KMS-11 (cell line): ENCODE measurements around the gene CHD6.

Source experiments
- H2AFZ ChIP-seq: fragments of 200-600 bp; sonication (generic); 2 replicates; pipeline ENCODE4 v1.6.1; 2016; ENCODE audit warnings: antibody characterized with exemption, mixed run types, low read depth
- H3K27ac ChIP-seq: fragments of 200-600 bp; sonication (generic); 2 replicates; pipeline ENCODE4 v1.6.1; 2016; ENCODE audit warnings: mild to moderate bottlenecking, mixed run types
- H3K27me3 ChIP-seq: fragments of 200-600 bp; sonication (generic); 2 replicates; pipeline ENCODE4 v1.6.1; 2017; ENCODE audit warnings: mild to moderate bottlenecking, low read depth, mixed run types, moderate library complexity; ENCODE audit not compliant: insufficient read depth
- H3K36me3 ChIP-seq: fragments of 200-600 bp; sonication (generic); 2 replicates; pipeline ENCODE4 v1.6.1; 2017; ENCODE audit warnings: mild to moderate bottlenecking, mixed run types; ENCODE audit not compliant: insufficient read depth
- H3K4me1 ChIP-seq: fragments of 200-600 bp; sonication (generic); 2 replicates; pipeline ENCODE4 v1.6.1; 2016; ENCODE audit warnings: mild to moderate bottlenecking, low read depth, mixed run types; ENCODE audit not compliant: poor library complexity, severe bottlenecking
- H3K4me2 ChIP-seq: fragments of 200-600 bp; sonication (generic); 2 replicates; pipeline ENCODE4 v1.7.0; 2016; ENCODE audit warnings: mild to moderate bottlenecking, mixed run types
- H3K4me3 ChIP-seq: fragments of 200-600 bp; sonication (generic); IDR thresholded peaks from 2 replicates; pipeline ENCODE4 v1.6.1; 2017; ENCODE audit warnings: low read depth, low read length, mixed read lengths; ENCODE audit not compliant: insufficient read depth
- H3K79me2 ChIP-seq: fragments of 200-600 bp; sonication (generic); 2 replicates; pipeline ENCODE4 v1.6.1; 2016; ENCODE audit warnings: low read depth, mixed run types; ENCODE audit not compliant: insufficient read depth
- H3K9ac ChIP-seq: fragments of 200-600 bp; sonication (generic); 2 replicates; pipeline ENCODE4 v1.6.1; 2016; ENCODE audit warnings: mild to moderate bottlenecking, mixed run types
- H4K20me1 ChIP-seq: fragments of 200-600 bp; sonication (generic); 2 replicates; pipeline ENCODE4 v1.6.1; 2016; ENCODE audit warnings: mild to moderate bottlenecking, mixed run types; ENCODE audit not compliant: insufficient read depth
- CTCF ChIP-seq: fragments of 200-600 bp; sonication (generic); conservative IDR thresholded peaks from 2 replicates; pipeline ENCODE4 v1.6.1; 2017; ENCODE audit warnings: low read depth, mild to moderate bottlenecking, antibody characterized with exemption, low read length, moderate library complexity, mixed read lengths

Gene CHD6

DNA sequence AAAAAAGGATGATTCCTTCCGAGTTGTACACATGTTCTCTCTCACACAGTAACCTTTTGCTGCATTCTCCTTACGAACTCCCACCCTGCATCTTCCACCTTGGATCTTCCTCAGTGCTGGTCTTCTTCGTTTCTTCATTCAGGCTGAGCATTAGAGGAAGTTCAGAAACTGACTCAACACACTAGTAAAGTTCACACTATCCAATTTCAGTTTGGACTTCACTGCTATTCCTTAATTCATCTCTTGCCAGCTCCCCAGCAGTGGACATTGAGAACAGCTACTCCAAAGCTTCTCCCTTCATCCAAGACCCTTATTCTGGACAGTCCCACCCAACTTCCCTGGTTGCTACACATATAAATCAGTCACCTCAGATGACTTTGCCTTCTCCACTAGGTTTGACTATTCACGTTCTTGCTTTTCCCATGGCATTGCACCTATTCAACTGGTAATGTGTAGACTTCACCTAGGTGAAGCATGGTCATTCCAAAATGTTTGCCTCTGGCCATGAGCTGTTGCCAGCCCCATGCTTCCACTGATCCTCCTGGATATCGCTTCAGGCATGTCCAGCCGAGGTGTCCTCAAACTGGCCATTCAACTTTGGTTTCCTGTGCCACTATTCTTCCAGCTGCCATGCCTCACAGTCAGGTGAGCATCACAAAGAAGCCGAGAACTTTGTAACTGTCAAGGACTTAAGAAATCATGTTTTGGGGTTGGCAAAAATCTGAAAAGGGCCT is 147.6 kb downstream of the CHD6 start:
- Histone ChIP-seq H3K27me3 (no peaks in the 10 kb centered on the region), H3K9ac (no peak overlapping the region), H3K79me2 (no peaks in the 10 kb centered on the region), H3K4me1 (no peaks in the 10 kb centered on the region), H3K4me2 (no peak overlapping the region), H2AFZ (no peak overlapping the region), H3K4me3 (no peak overlapping the region), H4K20me1 (no peaks in the 10 kb centered on the region), H3K27ac (no peak overlapping the region), H3K36me3 (no peaks in the 10 kb centered on the region)
- TF ChIP-seq CTCF = no peak

- Histone ChIP-seq H3K4me2 (no peak overlapping the region), H3K36me3 (no peaks in the 10 kb centered on the region), H3K27me3 (no peaks in the 10 kb centered on the region), H3K9ac (no peak overlapping the region), H3K27ac (no peak overlapping the region), H4K20me1 (no peaks in the 10 kb centered on the region), H3K4me1 (no peaks in the 10 kb centered on the region), H3K79me2 (no peaks in the 10 kb centered on the region), H3K4me3 (no peak overlapping the region), H2AFZ (no peak overlapping the region)
- no peak for TF ChIP-seq CTCF
These were observed 148.3 kb downstream of the CHD6 start for GRCh38 chr20:41469868-41470267.

DNA sequence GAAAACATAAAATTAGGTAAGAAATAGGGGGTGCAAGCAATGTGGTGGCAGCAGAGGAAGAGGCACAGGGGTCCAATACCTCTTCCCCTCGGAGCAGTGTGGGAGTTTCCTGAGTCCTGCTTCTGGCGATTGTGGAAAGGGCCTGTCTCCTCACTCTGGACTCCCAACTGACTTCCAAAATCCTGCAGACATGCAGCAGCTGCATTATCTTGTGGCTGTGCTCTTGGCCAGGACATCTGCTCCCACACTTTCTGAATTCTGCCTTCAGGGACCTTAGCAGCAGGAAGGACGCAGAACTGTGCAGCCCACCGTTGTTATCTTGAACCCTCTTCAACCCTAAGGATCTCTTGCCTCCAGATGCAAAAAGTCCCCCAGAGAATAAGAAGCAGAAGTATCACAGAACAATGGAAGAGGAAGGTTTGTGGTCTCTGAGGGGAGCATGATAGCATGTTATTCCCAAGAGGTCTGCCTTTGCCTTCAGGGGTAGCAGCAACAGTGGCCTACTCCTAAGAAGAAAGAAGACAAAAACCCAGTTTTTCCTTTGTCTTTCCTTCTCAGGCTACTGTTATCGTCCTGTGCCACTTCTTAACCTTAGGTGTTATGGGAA is 149.1 kb downstream of the CHD6 start:
- no peak overlapping the region for H3K9ac ChIP-seq
- no peak overlapping the region for H3K4me3 ChIP-seq
- H3K79me2 ChIP-seq = no peaks in the 10 kb centered on the region
- H4K20me1 ChIP-seq = no peaks in the 10 kb centered on the region
- H3K4me2 ChIP-seq = no peak overlapping the region
- H2AFZ ChIP-seq = no peak overlapping the region
- no peak for TF ChIP-seq CTCF
- no peaks in the 10 kb centered on the region for H3K36me3 ChIP-seq
- no peak overlapping the region for H3K27ac ChIP-seq
- no peaks in the 10 kb centered on the region for H3K4me1 ChIP-seq
- H3K27me3 ChIP-seq = no peaks in the 10 kb centered on the region

GRCh38 chr20:41467690-41468089 is 150.5 kb downstream of the CHD6 start:
- H3K4me2 ChIP-seq = no peak overlapping the region
- no peaks in the 10 kb centered on the region for H3K79me2 ChIP-seq
- no peak for TF ChIP-seq CTCF
- H3K27me3 ChIP-seq = no peaks in the 10 kb centered on the region
- H3K4me3 ChIP-seq = no peak overlapping the region
- no peaks in the 10 kb centered on the region for H3K36me3 ChIP-seq
- peaks cover 2% of the 10 kb centered on the region for H3K4me1 ChIP-seq
- no peak overlapping the region for H2AFZ ChIP-seq
- no peak overlapping the region for H3K27ac ChIP-seq
- no peaks in the 10 kb centered on the region for H4K20me1 ChIP-seq
- no peak overlapping the region for H3K9ac ChIP-seq
